Measurements from ENCODE around the gene ACER1.
"Not testable (repeated sequence)": the region's sequence is repeated elsewhere in the genome, so short reads cannot be mapped to it uniquely, and the experiment has no call there.

Gene ACER1

DNA sequence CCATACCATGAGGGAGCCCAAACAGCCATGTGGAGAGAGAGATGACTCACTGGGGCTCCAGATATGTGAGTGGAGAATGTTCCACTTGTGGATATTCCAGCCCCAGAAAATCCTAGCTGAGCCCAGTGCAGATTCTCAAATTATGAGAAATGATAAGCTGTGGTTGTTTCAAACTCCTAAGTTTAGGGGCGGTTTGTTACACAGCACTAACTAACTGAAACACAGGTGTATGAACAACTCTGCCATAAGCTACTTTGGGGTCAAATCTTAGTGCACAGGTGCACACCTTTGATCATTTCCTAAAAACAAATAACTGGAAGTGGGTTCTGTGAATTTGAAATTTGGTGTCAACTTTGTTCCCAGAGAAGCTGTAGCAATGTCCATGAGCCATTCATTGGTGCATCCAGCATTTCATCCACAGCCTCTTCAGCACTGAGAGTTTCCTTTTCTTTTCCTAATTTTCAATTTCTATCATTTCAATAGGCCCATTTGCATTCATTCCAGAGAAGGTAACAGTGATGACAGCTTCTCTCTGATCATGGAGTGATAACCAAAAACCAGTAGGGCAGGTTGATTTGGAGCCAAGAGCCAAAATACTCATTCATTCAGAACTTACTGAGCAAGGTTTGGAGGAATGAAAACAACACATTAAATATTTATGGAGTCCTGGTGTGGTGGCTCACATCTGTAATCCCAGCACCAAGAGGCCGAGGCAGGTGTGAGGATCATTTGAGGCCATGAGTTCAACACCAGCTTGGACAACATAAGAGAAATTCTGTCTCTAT is 19.2 kb upstream of the ACER1 start:
- Histone ChIP-seq H3K36me3 (ENCODE audit: control insufficient read depth, insufficient read depth, low read length) (no peaks in the 10 kb centered on the region), H3K9ac (ENCODE audit: low read length) (no peak overlapping the region), H3K27me3 (ENCODE audit: control insufficient read depth, insufficient read depth, low read length) (no peaks in the 10 kb centered on the region), H3K4me1 (ENCODE audit: control insufficient read depth, insufficient read depth, low read length) (no peaks in the 10 kb centered on the region), H3K4me3 (ENCODE audit: low read length) (no peak overlapping the region), H3K9me3 (ENCODE audit: control insufficient read depth, low read length) (no peaks in the 10 kb centered on the region)

DNA sequence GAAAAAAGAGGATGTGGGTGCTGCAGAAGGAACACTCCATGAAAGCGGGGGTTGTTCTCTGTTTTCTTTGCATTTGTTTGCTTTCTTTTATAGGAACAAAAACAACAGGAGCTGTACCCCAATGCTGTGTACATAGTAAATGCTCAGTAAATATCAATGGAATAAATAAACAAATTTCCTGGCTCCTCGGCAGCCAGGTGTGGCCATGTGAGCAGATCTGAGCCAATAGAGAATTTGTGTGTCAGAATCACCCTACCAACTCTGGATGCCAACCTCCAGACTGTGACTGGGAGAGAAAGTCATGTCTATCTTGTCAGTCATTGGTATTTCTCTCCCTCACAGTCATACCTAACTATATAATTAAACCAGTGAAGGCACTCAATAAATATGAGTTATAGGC is 17.3 kb upstream of the ACER1 start:
- H3K27me3 ChIP-seq (ENCODE audit: control insufficient read depth, insufficient read depth, low read length), result no peaks in the 10 kb centered on the region
- H3K9ac ChIP-seq (ENCODE audit: low read length), result no peak overlapping the region
- no peaks in the 10 kb centered on the region for H3K4me1 ChIP-seq (ENCODE audit: control insufficient read depth, insufficient read depth, low read length)
- H3K9me3 ChIP-seq (ENCODE audit: control insufficient read depth, low read length), result no peaks in the 10 kb centered on the region
- no peak overlapping the region for H3K4me3 ChIP-seq (ENCODE audit: low read length)
- no peaks in the 10 kb centered on the region for H3K36me3 ChIP-seq (ENCODE audit: control insufficient read depth, insufficient read depth, low read length)

DNA sequence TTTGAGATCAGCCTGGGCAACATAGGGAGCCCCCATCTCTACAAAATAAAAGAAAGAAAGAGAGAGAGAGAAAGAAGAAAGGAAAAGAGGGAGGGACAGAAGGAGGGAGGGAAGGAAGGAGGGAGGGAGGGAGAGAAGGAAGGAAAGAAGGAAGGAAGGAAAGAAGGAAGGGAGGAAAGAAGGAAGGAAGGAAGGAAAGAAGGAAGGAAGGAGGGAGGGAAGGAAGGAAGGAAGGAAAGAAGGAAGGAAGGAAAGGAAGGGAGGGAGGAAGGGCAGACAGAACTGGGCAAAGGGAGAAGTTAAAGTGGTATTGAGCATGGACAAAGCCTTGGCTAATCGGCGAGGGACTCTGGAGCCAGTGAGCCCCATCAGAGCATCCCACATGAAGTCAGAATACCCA is 15.9 kb upstream of the ACER1 start:
- H3K36me3 ChIP-seq (ENCODE audit: control insufficient read depth, insufficient read depth, low read length); H3K4me1 ChIP-seq (ENCODE audit: control insufficient read depth, insufficient read depth, low read length); H3K4me3 ChIP-seq (ENCODE audit: low read length); H3K27me3 ChIP-seq (ENCODE audit: control insufficient read depth, insufficient read depth, low read length); H3K9ac ChIP-seq (ENCODE audit: low read length); H3K9me3 ChIP-seq (ENCODE audit: control insufficient read depth, low read length): not testable (repeated sequence)

- Histone ChIP-seq H3K9me3 (ENCODE audit: control insufficient read depth, low read length) (no peaks in the 10 kb centered on the region), H3K27me3 (ENCODE audit: control insufficient read depth, insufficient read depth, low read length) (no peaks in the 10 kb centered on the region), H3K4me3 (ENCODE audit: low read length) (no peak overlapping the region), H3K4me1 (ENCODE audit: control insufficient read depth, insufficient read depth, low read length) (no peaks in the 10 kb centered on the region), H3K9ac (ENCODE audit: low read length) (no peak overlapping the region), H3K36me3 (ENCODE audit: control insufficient read depth, insufficient read depth, low read length) (no peaks in the 10 kb centered on the region)
Observed at GRCh38 chr19:6343462-6343861, 10.1 kb upstream of the ACER1 start.

- Histone ChIP-seq H3K4me3 (ENCODE audit: low read length) (no peak overlapping the region), H3K9ac (ENCODE audit: low read length) (no peak overlapping the region), H3K9me3 (ENCODE audit: control insufficient read depth, low read length) (no peaks in the 10 kb centered on the region), H3K27me3 (ENCODE audit: control insufficient read depth, insufficient read depth, low read length) (no peaks in the 10 kb centered on the region), H3K4me1 (ENCODE audit: control insufficient read depth, insufficient read depth, low read length) (no peaks in the 10 kb centered on the region), H3K36me3 (ENCODE audit: control insufficient read depth, insufficient read depth, low read length) (no peaks in the 10 kb centered on the region)
Observed at GRCh38 chr19:6340493-6341201, 7.2 kb upstream of the ACER1 start.

DNA sequence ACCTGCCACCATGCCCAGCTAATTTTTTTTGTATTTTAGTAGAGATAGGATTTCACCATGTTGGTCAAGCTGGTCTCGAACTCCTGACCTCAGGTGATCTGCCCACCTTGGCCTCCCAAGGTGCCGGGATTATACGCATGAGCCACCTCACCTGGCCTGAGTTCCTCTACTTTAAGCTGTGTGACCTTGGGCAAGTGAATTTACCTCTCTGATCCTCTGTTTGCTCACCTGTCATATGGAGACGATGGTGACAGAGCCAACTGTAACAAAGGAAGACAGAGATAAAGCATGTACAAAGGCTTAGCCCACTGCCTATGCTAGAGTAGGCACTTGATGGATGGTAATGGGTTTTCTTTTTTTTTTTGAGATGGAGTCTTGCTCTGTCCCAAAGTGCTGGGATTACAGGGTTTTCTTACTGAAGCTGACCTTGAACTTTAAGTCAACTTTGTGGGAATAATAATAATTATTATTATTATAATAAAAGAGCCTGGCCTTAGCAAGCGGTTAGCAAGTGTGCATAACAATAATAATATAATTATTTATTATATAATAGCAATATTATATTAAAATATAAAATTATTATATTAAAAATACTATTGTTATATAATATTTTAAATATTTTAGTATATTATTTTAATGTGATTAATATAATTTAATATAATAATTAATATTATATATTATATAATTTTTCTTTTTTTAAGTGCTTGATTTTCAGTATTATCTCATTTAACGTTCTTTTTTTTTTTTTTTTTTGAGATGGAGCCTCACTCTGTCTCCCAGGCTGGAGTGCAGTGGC is 1.3 kb upstream of the ACER1 start:
- H3K4me1 ChIP-seq (ENCODE audit: control insufficient read depth, insufficient read depth, low read length), result no peaks in the 10 kb centered on the region

GRCh38 chr19:6326815-6327214 is 6.6 kb downstream of the ACER1 start:
- H3K4me1 ChIP-seq (ENCODE audit: control insufficient read depth, insufficient read depth, low read length), result no peaks in the 10 kb centered on the region
- no peaks in the 10 kb centered on the region for H3K9me3 ChIP-seq (ENCODE audit: control insufficient read depth, low read length)
- no peaks in the 10 kb centered on the region for H3K27me3 ChIP-seq (ENCODE audit: control insufficient read depth, insufficient read depth, low read length)
- H3K36me3 ChIP-seq (ENCODE audit: control insufficient read depth, insufficient read depth, low read length), result no peaks in the 10 kb centered on the region
- H3K4me3 ChIP-seq (ENCODE audit: low read length), result no peak overlapping the region
- H3K9ac ChIP-seq (ENCODE audit: low read length), result no peak overlapping the region

More for the DNA sequence above, 1.3 kb upstream of the ACER1 start:
- H3K9me3 ChIP-seq (ENCODE audit: control insufficient read depth, low read length), result no peaks in the 10 kb centered on the region
- H3K9ac ChIP-seq (ENCODE audit: low read length), result no peak overlapping the region
- H3K4me3 ChIP-seq (ENCODE audit: low read length), result no peak overlapping the region
- no peaks in the 10 kb centered on the region for H3K27me3 ChIP-seq (ENCODE audit: control insufficient read depth, insufficient read depth, low read length)
- no peaks in the 10 kb centered on the region for H3K36me3 ChIP-seq (ENCODE audit: control insufficient read depth, insufficient read depth, low read length)

DNA sequence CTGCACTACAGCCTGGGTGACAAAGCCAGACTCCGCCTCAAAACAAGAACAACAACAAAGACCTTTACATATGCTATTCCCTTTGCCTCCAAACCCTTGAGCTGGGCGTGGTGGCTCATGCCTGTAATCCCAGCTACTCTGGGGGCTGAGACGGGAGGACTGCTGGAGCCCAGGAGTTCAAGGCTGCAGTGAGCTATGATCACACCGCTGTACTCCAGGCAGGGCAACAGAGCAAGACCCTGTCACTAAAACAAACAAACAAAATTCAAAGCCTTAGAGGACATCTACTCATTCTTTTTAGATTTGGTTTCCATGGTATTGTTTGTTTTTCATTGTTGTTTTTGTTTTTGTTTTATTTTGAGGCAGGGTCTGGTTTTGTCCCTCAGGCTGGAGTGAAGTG is 7.8 kb downstream of the ACER1 start:
- Histone ChIP-seq H3K9me3 (ENCODE audit: control insufficient read depth, low read length) (no peaks in the 10 kb centered on the region), H3K9ac (ENCODE audit: low read length) (no peak overlapping the region), H3K27me3 (ENCODE audit: control insufficient read depth, insufficient read depth, low read length) (peaks cover under 1% of the 10 kb centered on the region)

DNA sequence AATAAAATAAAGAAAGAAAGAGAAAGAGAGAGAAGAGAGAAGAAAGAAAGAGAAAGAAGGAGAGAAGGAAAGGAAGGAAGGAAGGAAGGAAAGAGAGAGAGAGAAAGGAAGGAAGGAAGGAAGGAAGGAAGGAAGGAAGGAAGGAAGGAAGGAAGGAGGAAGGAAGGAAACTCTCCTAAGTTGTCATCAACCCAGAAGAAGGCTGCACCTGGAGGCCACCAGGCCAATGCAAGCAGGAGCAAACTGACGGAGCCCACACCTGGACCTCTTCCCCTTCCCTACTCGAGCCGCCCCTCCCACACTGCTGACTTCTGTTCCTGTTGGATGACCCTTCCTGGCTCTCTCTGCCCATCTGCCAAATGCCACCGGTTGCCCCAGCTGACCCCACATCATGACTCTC is 8.7 kb downstream of the ACER1 start:
- Histone ChIP-seq H3K27me3 (ENCODE audit: control insufficient read depth, insufficient read depth, low read length) (peaks cover 2% of the 10 kb centered on the region), H3K4me1 (ENCODE audit: control insufficient read depth, insufficient read depth, low read length) (no peaks in the 10 kb centered on the region), H3K4me3 (ENCODE audit: low read length) (no peak overlapping the region), H3K9ac (ENCODE audit: low read length) (no peak overlapping the region), H3K36me3 (ENCODE audit: control insufficient read depth, insufficient read depth, low read length) (no peaks in the 10 kb centered on the region), H3K9me3 (ENCODE audit: control insufficient read depth, low read length) (no peaks in the 10 kb centered on the region)

More for the DNA sequence above, 7.8 kb downstream of the ACER1 start:
- H3K4me3 ChIP-seq (ENCODE audit: low read length), result no peak overlapping the region
- H3K4me1 ChIP-seq (ENCODE audit: control insufficient read depth, insufficient read depth, low read length), result no peaks in the 10 kb centered on the region
- no peaks in the 10 kb centered on the region for H3K36me3 ChIP-seq (ENCODE audit: control insufficient read depth, insufficient read depth, low read length)

GRCh38 chr19:6322284-6322683 is 11.1 kb downstream of the ACER1 start:
- Histone ChIP-seq H3K4me1 (ENCODE audit: control insufficient read depth, insufficient read depth, low read length) (no peaks in the 10 kb centered on the region), H3K27me3 (ENCODE audit: control insufficient read depth, insufficient read depth, low read length) (peaks cover 2% of the 10 kb centered on the region), H3K36me3 (ENCODE audit: control insufficient read depth, insufficient read depth, low read length) (no peaks in the 10 kb centered on the region), H3K9ac (ENCODE audit: low read length) (no peak overlapping the region), H3K4me3 (ENCODE audit: low read length) (no peak overlapping the region), H3K9me3 (ENCODE audit: control insufficient read depth, low read length) (no peaks in the 10 kb centered on the region)

- peaks cover 2% of the 10 kb centered on the region for H3K27me3 ChIP-seq (ENCODE audit: control insufficient read depth, insufficient read depth, low read length)
- no peaks in the 10 kb centered on the region for H3K4me1 ChIP-seq (ENCODE audit: control insufficient read depth, insufficient read depth, low read length)
- H3K9me3 ChIP-seq (ENCODE audit: control insufficient read depth, low read length), result no peaks in the 10 kb centered on the region
- H3K9ac ChIP-seq (ENCODE audit: low read length), result no peak overlapping the region
- H3K36me3 ChIP-seq (ENCODE audit: control insufficient read depth, insufficient read depth, low read length), result no peaks in the 10 kb centered on the region
- no peak overlapping the region for H3K4me3 ChIP-seq (ENCODE audit: low read length)
Observed at GRCh38 chr19:6319376-6319775, 14.0 kb downstream of the ACER1 start.

DNA sequence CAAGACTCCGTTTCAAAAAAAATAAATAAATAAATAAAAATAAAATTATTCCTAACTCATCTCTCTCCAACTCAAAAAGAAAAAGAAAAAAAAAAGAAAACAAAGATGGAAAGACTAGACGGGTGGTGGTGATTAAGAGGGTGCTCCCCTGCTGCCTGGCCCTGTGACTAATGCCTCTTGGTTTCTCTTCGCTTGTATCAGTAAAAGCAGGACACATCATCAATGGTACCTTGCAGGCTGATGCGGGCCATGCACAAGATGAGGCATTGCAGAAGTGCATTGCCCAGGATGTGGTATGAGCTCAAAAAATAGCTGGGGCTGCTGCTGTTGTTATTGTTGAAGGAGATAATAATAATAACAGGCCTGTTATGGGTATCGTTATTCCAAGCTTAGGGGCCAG is 14.6 kb downstream of the ACER1 start:
- Histone ChIP-seq H3K9me3 (ENCODE audit: control insufficient read depth, low read length) (no peaks in the 10 kb centered on the region), H3K4me3 (ENCODE audit: low read length) (no peak overlapping the region), H3K9ac (ENCODE audit: low read length) (no peak overlapping the region), H3K27me3 (ENCODE audit: control insufficient read depth, insufficient read depth, low read length) (peaks cover 2% of the 10 kb centered on the region), H3K36me3 (ENCODE audit: control insufficient read depth, insufficient read depth, low read length) (no peaks in the 10 kb centered on the region), H3K4me1 (ENCODE audit: control insufficient read depth, insufficient read depth, low read length) (no peaks in the 10 kb centered on the region)
